GM12878 (cell line): ENCODE measurements around the gene MAP7D2. TPM values are rescaled to one million over a fixed set of nuclear protein-coding genes. Genes with fewer than 3 reads are reported as not detected.

Experiments
- ATAC-seq: fragments of 200-7000 bp; cut with Tn5 transposase; 3 replicates; pipeline ENCODE4 v1.9.1; 2020; ENCODE audit warnings: mild to moderate bottlenecking, moderate library complexity
- BruUV-seq: library from RNA; stranded (reverse); fragments of 400-500 nt; replicated peaks from 2 replicates; lab custom pipeline; 2021; lab: Mats Ljungman, UMichigan
- CTCF ChIA-PET: fragments of 300-600 bp; sonication (Branson Sonifier 250); formaldehyde crosslinking; extraction: SDS; loops from one replicate; lab custom pipeline; 2021; ENCODE audit warnings: inconsistent platforms; lab: Yijun Ruan, JAX
- POLR2A ChIA-PET: fragments of 350-600 bp; formaldehyde crosslinking; extraction: SDS; loops from one replicate; lab custom pipeline; 2021; ENCODE audit warnings: inconsistent platforms; lab: Charles Lee
- RAD21 ChIA-PET: fragments of 300-600 bp; sonication (Branson Sonifier 250); formaldehyde crosslinking; loops from one replicate; lab custom pipeline; 2023; ENCODE audit warnings: antibody characterized with exemption; ENCODE audit not compliant: unreplicated experiment; lab: Charles Lee
- SMC1A ChIA-PET: fragments of 300-600 bp; sonication (Branson Sonifier 250); formaldehyde crosslinking; loops from one replicate; lab custom pipeline; 2023; ENCODE audit not compliant: unreplicated experiment, uncharacterized antibody; lab: Charles Lee
- DNase-seq: peaks from one replicate; pipeline ENCODE4 v3.0.0-alpha.2; 2011; ENCODE audit warnings: low read depth, low spot score
- FAIRE-seq: peaks from 3 replicates; lab custom pipeline; 2011; peaks lifted over from hg19 to GRCh38; lab: Jason Lieb, UNC
- H2AFZ ChIP-seq: 2 replicates; pipeline ENCODE4 v1.6.0; 2011; ENCODE audit warnings: low read depth, low read length, control low read depth; ENCODE audit not compliant: control insufficient read depth
- H3K27ac ChIP-seq: 2 replicates; pipeline ENCODE4 v1.5.1; 2011; ENCODE audit warnings: control low read depth; ENCODE audit not compliant: control insufficient read depth, insufficient read depth
- H3K27me3 ChIP-seq, 2 experiments: replicated peaks in 1 of 2; 2 replicates each; pipeline versions ENCODE4 v1.6.0 to v1.6.1; 2011; ENCODE audit warnings: low read length in 1 of 2; ENCODE audit not compliant: control insufficient read depth in 2 of 2, insufficient read depth in 2 of 2
- H3K36me3 ChIP-seq, 2 experiments: 2 replicates each; pipeline ENCODE4 v1.5.1; 2011; ENCODE audit warnings: low read length in 1 of 2; ENCODE audit not compliant: control insufficient read depth in 2 of 2, insufficient read depth in 2 of 2
- H3K4me1 ChIP-seq: 2 replicates; pipeline ENCODE4 v1.6.1; 2011; ENCODE audit warnings: mild to moderate bottlenecking, low read length, moderate library complexity, mixed read lengths; ENCODE audit not compliant: control insufficient read depth, insufficient read depth
- H3K4me2 ChIP-seq: 2 replicates; pipeline ENCODE4 v1.6.0; 2011; ENCODE audit warnings: control low read depth; ENCODE audit not compliant: control insufficient read depth, insufficient read depth
- H3K4me3 ChIP-seq: fragments of 200-600 bp; sonication (generic); 2 replicates; pipeline ENCODE4 v1.5.1; 2016
- H3K79me2 ChIP-seq: 2 replicates; pipeline ENCODE4 v1.6.0; 2011; ENCODE audit warnings: low read length; ENCODE audit not compliant: control insufficient read depth, insufficient read depth
- H3K9ac ChIP-seq: 2 replicates; pipeline ENCODE4 v1.8.0; 2011; ENCODE audit warnings: low read length, control low read depth, mixed read lengths; ENCODE audit not compliant: control insufficient read depth, insufficient read depth
- H3K9me3 ChIP-seq: replicated peaks from 3 replicates; pipeline ENCODE4 v1.5.1; 2011; ENCODE audit warnings: mild to moderate bottlenecking, low read length; ENCODE audit not compliant: control insufficient read depth, insufficient read depth
- H4K20me1 ChIP-seq: 2 replicates; pipeline ENCODE4 v1.6.0; 2011; ENCODE audit not compliant: control insufficient read depth, insufficient read depth
- BHLHE40 ChIP-seq, 2 experiments: fragments of 450-650 bp in 1 of 2; IDR thresholded peaks; 2 replicates each; pipeline ENCODE4 v1.6.1; 2011 to 2017; ENCODE audit warnings: low read depth in 2 of 2, borderline replicate concordance in 1 of 2, improper control_type of control experiment in 1 of 2, low read length in 1 of 2, mild to moderate bottlenecking in 1 of 2
- IKZF1 ChIP-seq: fragments of 450-650 bp; conservative IDR thresholded peaks from 2 replicates; pipeline ENCODE4 v1.6.1; 2017; ENCODE audit warnings: antibody characterized with exemption, mild to moderate bottlenecking
- IKZF2 ChIP-seq, 2 experiments: fragments of 450-650 bp; IDR thresholded peaks; 2 replicates each; pipeline ENCODE4 v1.6.1; 2017; ENCODE audit warnings: mild to moderate bottlenecking in 2 of 2, moderate library complexity in 2 of 2
- NFYA ChIP-seq: IDR thresholded peaks from 2 replicates; pipeline ENCODE4 v1.6.1; 2011; ENCODE audit warnings: low read depth, mild to moderate bottlenecking, low read length, improper control_type of control experiment, borderline replicate concordance
- POU2F2 ChIP-seq: IDR thresholded peaks from 3 replicates; pipeline ENCODE4 v1.6.1; 2011; ENCODE audit warnings: low read depth, mild to moderate bottlenecking, low read length, borderline replicate concordance
- ZNF384 ChIP-seq: IDR thresholded peaks from 2 replicates; pipeline ENCODE4 v1.6.1; 2012; ENCODE audit warnings: low read depth, mild to moderate bottlenecking, low read length, improper control_type of control experiment, borderline replicate concordance
- WGBS: methylation state at CpG from one replicate; pipeline ENCODE4 v1.1.6; 2016; ENCODE audit warnings: low lambda C conversion rate; ENCODE audit not compliant: insufficient replicate concordance, insufficient coverage; ENCODE audit errors: missing lambda C conversion rate; 5-methylcytosine and 5-hydroxymethylcytosine counted together
- in situ Hi-C: fragments of 300-500 bp; cut with MboI; formaldehyde crosslinking; loops from 9 replicates; pipeline ENCODE4 v1.14.3; 2018; ENCODE audit warnings: mixed read lengths
- intact Hi-C: fragments of 100-400 bp; cut with micrococcal nuclease; formaldehyde crosslinking; loops from one replicate; pipeline ENCODE4 v1.14.2; 2022; ENCODE audit not compliant: unreplicated experiment
- polyA plus RNA-seq, 11 experiments: library from polyadenylated mRNA; depleted of rRNA in 4 of 11; unstranded in 6 of 11; stranded (reverse) in 5 of 11; fragments of >200 nt; fragmentation: Nextera tagmentation in 4 of 11; fragmentation: Illumina TruSeq in 1 of 11; extraction: Ambion mirVana in 4 of 11; extraction: Trizol in 1 of 11; gene quantifications; 1 replicate in 1 of 11; 2 replicates in 10 of 11; pipeline versions ENCODE4 v1.2.1 to v1.2.3, GENCODE V29; 2011 to 2016; ENCODE audit warnings: inconsistent platforms in 2 of 11, missing spikeins in 2 of 11, low read depth in 1 of 11
- total RNA-seq, 4 experiments: library from RNA; depleted of rRNA in 3 of 4; stranded (reverse); fragments of >200 nt in 3 of 4; fragmentation: Illumina TruSeq in 1 of 4; extraction: Trizol in 1 of 4; gene quantifications; 2 replicates each; pipeline versions ENCODE4 v1.2.1 to v1.2.3, GENCODE V29; 2013 to 2021
- TF ChIP-seq, protein P1 (sequence below): fragments of 450-650 bp; IDR thresholded peaks from 2 replicates; pipeline ENCODE4 v1.6.1; 2017; ENCODE audit warnings: mild to moderate bottlenecking, moderate library complexity

The MAP7D2 gene
- total and polyA plus RNA-seq, 10 of the 15 experiments (the other 5 are each of a cell fraction or from before 2014, with no cell fraction given): 0.06 to 18.4 (median 0.22) TPM

- BruUV-seq: no TSS peak
- ATAC-seq (peak; percentile 90), DNase-seq (peak; percentile 2), FAIRE-seq (no peak)
- ChIA-PET SMC1A (interaction anchor here (0.7 to 1.7 kb wide), 3 partner anchors 13 to 29 kb away, joined by 3 to 4 read pairs (median 3); no protein-coding TSS in a partner anchor), CTCF (interaction anchor here (1.0 to 1.3 kb wide), 4 partner anchors 12 to 32 kb away, joined by 3 to 5 read pairs (median 3); no protein-coding TSS in a partner anchor), POLR2A (interaction anchor here (0.7 to 0.8 kb wide), 2 partner anchors 20 to 1113 kb away, joined by 4 read pairs; no protein-coding TSS in a partner anchor), RAD21 (interaction anchor here (0.7 to 0.9 kb wide), 3 partner anchors 32 to 125 kb away, joined by 3 to 4 read pairs (median 3); no protein-coding TSS in a partner anchor)
- Histone ChIP-seq H3K4me2 (no peak overlapping the region), H3K36me3 (no peaks in the 10 kb centered on the region), H3K9ac (no peak overlapping the region), H3K4me3 (no peak overlapping the region), H3K4me1 (no peaks in the 10 kb centered on the region), H4K20me1 (no peaks in the 10 kb centered on the region), H3K27me3 (no peaks in the 10 kb centered on the region; a peak in 1 of 4 replicates), H3K9me3 (no peaks in the 10 kb centered on the region), H3K79me2 (no peaks in the 10 kb centered on the region), H2AFZ (no peak overlapping the region), H3K27ac (no peak overlapping the region)
- WGBS: 25% methylated on average over 2 of the region's 2 CpGs
- in situ Hi-C loops (no loop called here), intact Hi-C loops (no loop called here)
- TF ChIP-seq IKZF2 (IDR thresholded peaks at IDR 0.05) (peak in 1 of 2 experiments; percentile 31; a peak in 2 of 4 replicates), POU2F2 (no peak), ZNF384 (0 out of 2 replicates have a peak, but pooled peaks have one; percentile 6), IKZF1 (0 out of 2 replicates have a peak, but pooled peaks have one; percentile 35), NFYA (no peak), BHLHE40 (IDR thresholded peaks at IDR 0.05; ENCODE audit: borderline replicate concordance in 1 of 2, low read depth in 2 of 2, low read length in 1 of 2) (peak in 1 of 2 experiments; percentile 52; a peak in 1 of 4 replicates)
- TF ChIP-seq, protein P1, sequence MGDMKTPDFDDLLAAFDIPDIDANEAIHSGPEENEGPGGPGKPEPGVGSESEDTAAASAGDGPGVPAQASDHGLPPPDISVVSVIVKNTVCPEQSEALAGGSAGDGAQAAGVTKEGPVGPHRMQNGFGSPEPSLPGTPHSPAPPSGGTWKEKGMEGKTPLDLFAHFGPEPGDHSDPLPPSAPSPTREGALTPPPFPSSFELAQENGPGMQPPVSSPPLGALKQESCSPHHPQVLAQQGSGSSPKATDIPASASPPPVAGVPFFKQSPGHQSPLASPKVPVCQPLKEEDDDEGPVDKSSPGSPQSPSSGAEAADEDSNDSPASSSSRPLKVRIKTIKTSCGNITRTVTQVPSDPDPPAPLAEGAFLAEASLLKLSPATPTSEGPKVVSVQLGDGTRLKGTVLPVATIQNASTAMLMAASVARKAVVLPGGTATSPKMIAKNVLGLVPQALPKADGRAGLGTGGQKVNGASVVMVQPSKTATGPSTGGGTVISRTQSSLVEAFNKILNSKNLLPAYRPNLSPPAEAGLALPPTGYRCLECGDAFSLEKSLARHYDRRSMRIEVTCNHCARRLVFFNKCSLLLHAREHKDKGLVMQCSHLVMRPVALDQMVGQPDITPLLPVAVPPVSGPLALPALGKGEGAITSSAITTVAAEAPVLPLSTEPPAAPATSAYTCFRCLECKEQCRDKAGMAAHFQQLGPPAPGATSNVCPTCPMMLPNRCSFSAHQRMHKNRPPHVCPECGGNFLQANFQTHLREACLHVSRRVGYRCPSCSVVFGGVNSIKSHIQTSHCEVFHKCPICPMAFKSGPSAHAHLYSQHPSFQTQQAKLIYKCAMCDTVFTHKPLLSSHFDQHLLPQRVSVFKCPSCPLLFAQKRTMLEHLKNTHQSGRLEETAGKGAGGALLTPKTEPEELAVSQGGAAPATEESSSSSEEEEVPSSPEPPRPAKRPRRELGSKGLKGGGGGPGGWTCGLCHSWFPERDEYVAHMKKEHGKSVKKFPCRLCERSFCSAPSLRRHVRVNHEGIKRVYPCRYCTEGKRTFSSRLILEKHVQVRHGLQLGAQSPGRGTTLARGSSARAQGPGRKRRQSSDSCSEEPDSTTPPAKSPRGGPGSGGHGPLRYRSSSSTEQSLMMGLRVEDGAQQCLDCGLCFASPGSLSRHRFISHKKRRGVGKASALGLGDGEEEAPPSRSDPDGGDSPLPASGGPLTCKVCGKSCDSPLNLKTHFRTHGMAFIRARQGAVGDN: 0 out of 2 replicates have a peak, but pooled peaks have one; percentile 20
Measured at GRCh38 chrX:20029728-20030127, 87.0 kb downstream of the MAP7D2 start.
